HepG2 (cell line): ENCODE results near the gene MTHFD1L. TPM values are rescaled to one million over a fixed set of nuclear protein-coding genes. Genes with fewer than 3 reads are reported as not detected.
A peak's percentile ranks its signal among the peaks of the same experiment; 100 is the strongest.

Source experiments
- CHCHD3 ChIP-seq: sonication (generic); formaldehyde crosslinking; IDR thresholded peaks from 2 replicates; pipeline ENCODE4 v1.8.0; 2022; ENCODE audit warnings: mild to moderate bottlenecking, missing genetic modification reagents, moderate library complexity
- FOXM1 ChIP-seq: sonication (generic); formaldehyde crosslinking; IDR thresholded peaks from 2 replicates; pipeline ENCODE4 v1.5.0; 2020; ENCODE audit warnings: missing genetic modification reagents
- MED13 ChIP-seq: sonication (generic); formaldehyde crosslinking; IDR thresholded peaks from 2 replicates; pipeline ENCODE4 v1.5.0; 2020; ENCODE audit warnings: missing genetic modification reagents
- NAIF1 ChIP-seq: sonication (generic); formaldehyde crosslinking; IDR thresholded peaks from 2 replicates; pipeline ENCODE4 v1.5.0; 2020; ENCODE audit warnings: mild to moderate bottlenecking, missing genetic modification reagents, borderline replicate concordance
- POLR2AphosphoS5 ChIP-seq: IDR thresholded peaks from 2 replicates; pipeline ENCODE4 v1.6.1; 2012; ENCODE audit warnings: low read depth, low read length
- PRPF4 ChIP-seq: fragments of 200-400 bp; formaldehyde crosslinking; IDR thresholded peaks from 2 replicates; pipeline ENCODE4 v1.6.1; 2016; ENCODE audit warnings: low read length, low read depth; ENCODE audit not compliant: poor library complexity, severe bottlenecking
- RBAK ChIP-seq: sonication (generic); formaldehyde crosslinking; IDR thresholded peaks from 2 replicates; pipeline ENCODE4 v1.5.1; 2020; ENCODE audit warnings: mild to moderate bottlenecking, missing genetic modification reagents
- ZBTB7A ChIP-seq: sonication (generic); formaldehyde crosslinking; IDR thresholded peaks from 2 replicates; pipeline ENCODE4 v1.8.0; 2022; ENCODE audit warnings: mild to moderate bottlenecking, missing genetic modification reagents
- ZFP82 ChIP-seq: sonication (generic); formaldehyde crosslinking; IDR thresholded peaks from 2 replicates; pipeline ENCODE4 v1.5.1; 2020; ENCODE audit warnings: mild to moderate bottlenecking, missing genetic modification reagents, borderline replicate concordance
- ZNF407 ChIP-seq: sonication (generic); formaldehyde crosslinking; IDR thresholded peaks from one replicate; pipeline ENCODE4 v1.5.1; 2020; ENCODE audit warnings: mild to moderate bottlenecking, missing genetic modification reagents; ENCODE audit errors: not compliant biosample characterization
- ZNF431 ChIP-seq: sonication (generic); formaldehyde crosslinking; IDR thresholded peaks from 2 replicates; pipeline ENCODE4 v1.9.0; 2022; ENCODE audit warnings: missing genetic modification reagents, low read depth, mild to moderate bottlenecking, borderline replicate concordance
- ZNF878 ChIP-seq: sonication (generic); formaldehyde crosslinking; IDR thresholded peaks from 2 replicates; pipeline ENCODE4 v1.8.1; 2023; ENCODE audit warnings: mild to moderate bottlenecking, missing genetic modification reagents, moderate library complexity
- ZSCAN21 ChIP-seq: sonication (generic); formaldehyde crosslinking; IDR thresholded peaks from 2 replicates; pipeline ENCODE4 v1.8.0; 2022; ENCODE audit warnings: mild to moderate bottlenecking, missing genetic modification reagents, moderate library complexity, borderline replicate concordance
- polyA plus RNA-seq, 8 experiments: library from polyadenylated mRNA; depleted of rRNA in 3 of 8; stranded (reverse) in 7 of 8; unstranded in 1 of 8; fragments of >200 nt; fragmentation: Illumina TruSeq in 4 of 8; extraction: Trizol in 4 of 8; gene quantifications; 2 replicates each; pipeline versions ENCODE4 v1.2.1 to v1.2.3, GENCODE V29; 2011 to 2016; ENCODE audit warnings: low read depth in 4 of 8, missing spikeins in 1 of 8, mixed read lengths in 1 of 8; ENCODE audit not compliant: insufficient read depth in 1 of 8
- total RNA-seq, 5 experiments: library from RNA; depleted of rRNA; stranded (reverse); fragments of >200 nt; fragmentation: Illumina TruSeq; extraction: Trizol; gene quantifications; 2 replicates each; pipeline ENCODE4 v1.2.3, GENCODE V29; 2016; ENCODE audit warnings: low read depth in 1 of 5
- TF ChIP-seq, protein P1 (sequence below): IDR thresholded peaks from 2 replicates; pipeline ENCODE4 v1.6.1; 2016; ENCODE audit warnings: missing compliant biosample characterization, missing genetic modification reagents, borderline replicate concordance
- TF ChIP-seq, protein P2 (sequence below): sonication (generic); formaldehyde crosslinking; IDR thresholded peaks from 2 replicates; pipeline ENCODE4 v1.5.1; 2020; ENCODE audit warnings: mild to moderate bottlenecking, missing genetic modification reagents, moderate library complexity

MTHFD1L gene
- total and polyA plus RNA-seq, 2 of the 13 experiments (the other 11 are each of a cell fraction or from before 2014, with no cell fraction given) = 24.0 to 39.6 TPM

DNA sequence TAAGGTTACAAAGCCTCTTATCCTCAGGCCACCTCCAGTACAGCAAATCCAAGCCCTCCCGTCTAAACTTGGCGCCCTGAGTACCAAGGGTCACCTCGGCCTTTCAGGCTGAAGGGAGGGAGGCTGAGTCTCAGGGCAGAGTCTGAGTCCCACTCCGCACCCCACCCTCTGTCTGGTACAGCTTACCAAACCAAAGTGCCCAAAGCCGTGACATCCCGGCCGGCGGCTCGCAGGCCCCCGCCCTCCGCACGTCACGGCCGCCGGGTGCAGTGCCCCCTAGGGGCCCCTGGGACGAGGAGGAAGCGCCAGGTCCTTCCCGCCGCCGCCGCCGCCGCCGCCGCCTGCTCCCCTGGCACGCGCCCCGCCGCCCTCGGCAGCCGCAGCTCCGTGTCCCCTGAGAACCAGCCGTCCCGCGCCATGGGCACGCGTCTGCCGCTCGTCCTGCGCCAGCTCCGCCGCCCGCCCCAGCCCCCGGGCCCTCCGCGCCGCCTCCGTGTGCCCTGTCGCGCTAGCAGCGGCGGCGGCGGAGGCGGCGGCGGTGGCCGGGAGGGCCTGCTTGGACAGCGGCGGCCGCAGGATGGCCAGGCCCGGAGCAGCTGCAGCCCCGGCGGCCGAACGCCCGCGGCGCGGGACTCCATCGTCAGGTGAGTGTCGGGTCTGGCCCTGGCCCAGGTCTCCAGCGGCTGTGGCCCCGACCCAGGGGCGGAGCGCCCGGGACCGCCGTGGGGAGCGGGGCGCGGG, at the start of gene MTHFD1L (continued):
- TF ChIP-seq ZNF407 = no peak
- TF ChIP-seq ZBTB7A (CRISPR knock-in tag) = no peak
- no peak for TF ChIP-seq NAIF1 (CRISPR knock-in tag)
- no peak for TF ChIP-seq ZFP82
- TF ChIP-seq ZNF431 (CRISPR knock-in tag) = peak; percentile 52; the same call in 1 of the 2 replicates
- TF ChIP-seq, protein P1, sequence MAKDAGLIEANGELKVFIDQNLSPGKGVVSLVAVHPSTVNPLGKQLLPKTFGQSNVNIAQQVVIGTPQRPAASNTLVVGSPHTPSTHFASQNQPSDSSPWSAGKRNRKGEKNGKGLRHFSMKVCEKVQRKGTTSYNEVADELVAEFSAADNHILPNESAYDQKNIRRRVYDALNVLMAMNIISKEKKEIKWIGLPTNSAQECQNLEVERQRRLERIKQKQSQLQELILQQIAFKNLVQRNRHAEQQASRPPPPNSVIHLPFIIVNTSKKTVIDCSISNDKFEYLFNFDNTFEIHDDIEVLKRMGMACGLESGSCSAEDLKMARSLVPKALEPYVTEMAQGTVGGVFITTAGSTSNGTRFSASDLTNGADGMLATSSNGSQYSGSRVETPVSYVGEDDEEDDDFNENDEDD (CRISPR knock-in tag) = peak; percentile 79; the same call in 1 of the 2 replicates
- no peak for TF ChIP-seq FOXM1
- no peak for TF ChIP-seq MED13 (CRISPR knock-in tag)
- TF ChIP-seq ZSCAN21 (CRISPR knock-in tag) = no peak
- no peak for TF ChIP-seq ZNF878 (CRISPR knock-in tag)
- TF ChIP-seq POLR2AphosphoS5 = no peak; the same call in 1 of the 2 replicates
- TF ChIP-seq CHCHD3 (CRISPR knock-in tag) = no peak
- TF ChIP-seq PRPF4 = no peak
- no peak for TF ChIP-seq RBAK
- TF ChIP-seq, protein P2, sequence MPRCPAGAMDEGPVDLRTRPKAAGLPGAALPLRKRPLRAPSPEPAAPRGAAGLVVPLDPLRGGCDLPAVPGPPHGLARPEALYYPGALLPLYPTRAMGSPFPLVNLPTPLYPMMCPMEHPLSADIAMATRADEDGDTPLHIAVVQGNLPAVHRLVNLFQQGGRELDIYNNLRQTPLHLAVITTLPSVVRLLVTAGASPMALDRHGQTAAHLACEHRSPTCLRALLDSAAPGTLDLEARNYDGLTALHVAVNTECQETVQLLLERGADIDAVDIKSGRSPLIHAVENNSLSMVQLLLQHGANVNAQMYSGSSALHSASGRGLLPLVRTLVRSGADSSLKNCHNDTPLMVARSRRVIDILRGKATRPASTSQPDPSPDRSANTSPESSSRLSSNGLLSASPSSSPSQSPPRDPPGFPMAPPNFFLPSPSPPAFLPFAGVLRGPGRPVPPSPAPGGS (CRISPR knock-in tag) = peak; percentile 46; the same call in 1 of the 2 replicates
